ENCODE data around the gene TSPAN4.

TSPAN4 gene

GRCh38 chr11:860234-861104, 17.8 kb downstream of the TSPAN4 start:
- Mint-ChIP-seq H3K36me3 (no peaks in the 10 kb centered on the region), H3K4me1 (no peaks in the 10 kb centered on the region), H3K4me3 (no peak overlapping the region), H3K9me3 (no peaks in the 10 kb centered on the region), H3K27me3 (no peaks in the 10 kb centered on the region), H3K27ac (no peak overlapping the region)

GRCh38 chr11:861105-861479, 18.4 kb downstream of the TSPAN4 start:
- Mint-ChIP-seq H3K4me3 (no peak overlapping the region), H3K27ac (no peak overlapping the region), H3K36me3 (no peaks in the 10 kb centered on the region), H3K4me1 (no peaks in the 10 kb centered on the region), H3K27me3 (no peaks in the 10 kb centered on the region), H3K9me3 (no peaks in the 10 kb centered on the region)

- no peaks in the 10 kb centered on the region for H3K36me3 Mint-ChIP-seq
- no peaks in the 10 kb centered on the region for H3K4me1 Mint-ChIP-seq
- no peak overlapping the region for H3K4me3 Mint-ChIP-seq
- H3K9me3 Mint-ChIP-seq, result no peaks in the 10 kb centered on the region
- no peaks in the 10 kb centered on the region for H3K27me3 Mint-ChIP-seq
- no peak overlapping the region for H3K27ac Mint-ChIP-seq
These were observed 19.5 kb downstream of the TSPAN4 start for GRCh38 chr11:862081-862661.

- H3K27me3 Mint-ChIP-seq, result no peaks in the 10 kb centered on the region
- H3K36me3 Mint-ChIP-seq, result no peaks in the 10 kb centered on the region
- H3K4me1 Mint-ChIP-seq, result no peaks in the 10 kb centered on the region
These were observed 20.0 kb downstream of the TSPAN4 start for GRCh38 chr11:862696-863022.

GRCh38 chr11:863023-863909, 20.6 kb downstream of the TSPAN4 start:
- no peaks in the 10 kb centered on the region for H3K27me3 Mint-ChIP-seq
- H3K4me3 Mint-ChIP-seq, result no peak overlapping the region

More at GRCh38 chr11:862696-863022, 20.0 kb downstream of the TSPAN4 start:
- no peak overlapping the region for H3K27ac Mint-ChIP-seq
- no peak overlapping the region for H3K4me3 Mint-ChIP-seq
- H3K9me3 Mint-ChIP-seq, result no peaks in the 10 kb centered on the region

GRCh38 chr11:863910-864827, 21.5 kb downstream of the TSPAN4 start:
- Mint-ChIP-seq H3K9me3 (no peaks in the 10 kb centered on the region), H3K27ac (no peak overlapping the region)

More at GRCh38 chr11:863023-863909, 20.6 kb downstream of the TSPAN4 start:
- Mint-ChIP-seq H3K36me3 (no peaks in the 10 kb centered on the region), H3K9me3 (no peaks in the 10 kb centered on the region), H3K27ac (no peak overlapping the region), H3K4me1 (no peaks in the 10 kb centered on the region)

GRCh38 chr11:864898-865297, 22.2 kb downstream of the TSPAN4 start:
- no peaks in the 10 kb centered on the region for H3K9me3 Mint-ChIP-seq
- no peaks in the 10 kb centered on the region for H3K36me3 Mint-ChIP-seq
- no peaks in the 10 kb centered on the region for H3K4me1 Mint-ChIP-seq
- no peaks in the 10 kb centered on the region for H3K27me3 Mint-ChIP-seq
- H3K4me3 Mint-ChIP-seq, result no peak overlapping the region
- H3K27ac Mint-ChIP-seq, result no peak overlapping the region

More at GRCh38 chr11:863910-864827, 21.5 kb downstream of the TSPAN4 start:
- Mint-ChIP-seq H3K4me3 (no peak overlapping the region), H3K27me3 (no peaks in the 10 kb centered on the region), H3K36me3 (no peaks in the 10 kb centered on the region), H3K4me1 (no peaks in the 10 kb centered on the region)

- peak overlapping the region; percentile 15 for H3K4me3 Mint-ChIP-seq
- no peaks in the 10 kb centered on the region for H3K4me1 Mint-ChIP-seq
- H3K36me3 Mint-ChIP-seq, result no peaks in the 10 kb centered on the region
- H3K9me3 Mint-ChIP-seq, result no peaks in the 10 kb centered on the region
- H3K27ac Mint-ChIP-seq, result no peak overlapping the region
- no peaks in the 10 kb centered on the region for H3K27me3 Mint-ChIP-seq
These were observed 23.1 kb downstream of the TSPAN4 start for GRCh38 chr11:865462-866430.

- Mint-ChIP-seq H3K27me3 (no peaks in the 10 kb centered on the region), H3K36me3 (no peaks in the 10 kb centered on the region), H3K9me3 (no peaks in the 10 kb centered on the region), H3K27ac (no peak overlapping the region), H3K4me1 (no peaks in the 10 kb centered on the region), H3K4me3 (no peak overlapping the region)
These were observed 23.8 kb downstream of the TSPAN4 start for GRCh38 chr11:866481-866880.

- no peaks in the 10 kb centered on the region for H3K36me3 Mint-ChIP-seq
- no peaks in the 10 kb centered on the region for H3K9me3 Mint-ChIP-seq
- H3K27ac Mint-ChIP-seq, result no peak overlapping the region
- H3K27me3 Mint-ChIP-seq, result no peaks in the 10 kb centered on the region
- no peaks in the 10 kb centered on the region for H3K4me1 Mint-ChIP-seq
- H3K4me3 Mint-ChIP-seq, result no peak overlapping the region
These were observed 25.3 kb downstream of the TSPAN4 start for GRCh38 chr11:867856-868358.

- Mint-ChIP-seq H3K4me1 (no peaks in the 10 kb centered on the region), H3K27ac (no peak overlapping the region), H3K27me3 (no peaks in the 10 kb centered on the region)
These were observed 25.7 kb downstream of the TSPAN4 start for GRCh38 chr11:868394-868793.

GRCh38 chr11:868802-869201, 26.1 kb downstream of the TSPAN4 start:
- Mint-ChIP-seq H3K27ac (no peak overlapping the region), H3K4me1 (no peaks in the 10 kb centered on the region), H3K4me3 (no peak overlapping the region), H3K36me3 (peaks cover 2% of the 10 kb centered on the region), H3K27me3 (no peaks in the 10 kb centered on the region), H3K9me3 (no peaks in the 10 kb centered on the region)

More at GRCh38 chr11:868394-868793, 25.7 kb downstream of the TSPAN4 start:
- H3K4me3 Mint-ChIP-seq, result no peak overlapping the region
- H3K36me3 Mint-ChIP-seq, result no peaks in the 10 kb centered on the region
- no peaks in the 10 kb centered on the region for H3K9me3 Mint-ChIP-seq

GRCh38 chr11:869399-870126, 26.9 kb downstream of the TSPAN4 start:
- Mint-ChIP-seq H3K4me3 (no peak overlapping the region), H3K27me3 (no peaks in the 10 kb centered on the region), H3K9me3 (no peaks in the 10 kb centered on the region), H3K36me3 (peaks cover 3% of the 10 kb centered on the region), H3K4me1 (no peaks in the 10 kb centered on the region), H3K27ac (no peak overlapping the region)

All from activated naive CD4-positive, alpha-beta T cell treated with anti-CD3 and anti-CD28 coated beads, Interleukin-2, amount 50 U/mL, for 24 hours (primary cell).